Activated CD4-positive, alpha-beta T cell treated with anti-CD3 and anti-CD28 coated beads for 36 hours (primary cell): Measurements from ENCODE around the gene ITGA5. TPM values are rescaled to one million over a fixed set of nuclear protein-coding genes. Genes with fewer than 3 reads are reported as not detected.

ENCODE experiments used
- ATAC-seq: fragments of 200-7000 bp; cut with Tn5 transposase; one replicate; pipeline ENCODE4 v1.10.0; 2021; ENCODE audit warnings: mild to moderate bottlenecking, moderate library complexity
- CTCF ChIA-PET: fragments of 350-600 bp; sonication (Branson Sonifier 250); formaldehyde crosslinking; loops from one replicate; lab custom pipeline; 2021; ENCODE audit warnings: antibody characterized with exemption; lab: Charles Lee
- POLR2A ChIA-PET: fragments of 350-600 bp; sonication (Branson Sonifier 250); formaldehyde crosslinking; loops from one replicate; lab custom pipeline; 2021; ENCODE audit warnings: antibody characterized with exemption, inconsistent platforms; lab: Charles Lee
- DNase-seq: peaks from one replicate; pipeline ENCODE4 v3.0.0-alpha.2; 2020
- H3K27ac Mint-ChIP-seq: one replicate; pipeline ENCODE4 v1.8.0; 2021; ENCODE audit warnings: mixed read lengths
- H3K27me3 Mint-ChIP-seq: one replicate; pipeline ENCODE4 v1.8.0; 2021; ENCODE audit warnings: mixed read lengths
- H3K36me3 Mint-ChIP-seq: one replicate; pipeline ENCODE4 v1.8.0; 2021; ENCODE audit warnings: low read depth, mixed read lengths
- H3K4me1 Mint-ChIP-seq: one replicate; pipeline ENCODE4 v1.8.0; 2021; ENCODE audit warnings: mixed read lengths
- H3K4me3 Mint-ChIP-seq: one replicate; pipeline ENCODE4 v1.8.0; 2021; ENCODE audit warnings: mild to moderate bottlenecking, moderate library complexity, mixed read lengths
- H3K9me3 Mint-ChIP-seq: one replicate; pipeline ENCODE4 v1.8.0; 2021; ENCODE audit warnings: low read depth, mixed read lengths
- intact Hi-C, 2 experiments: fragments of 100-400 bp; cut with DNase I in 1 of 2; cut with micrococcal nuclease in 1 of 2; formaldehyde crosslinking; loops; one replicate each; pipeline versions ENCODE4 v1.14.2 to v1.15.1; 2022 to 2024; cut with DNase I, micrococcal nuclease
- total RNA-seq, 2 experiments: library from RNA; stranded (reverse); gene quantifications; one replicate each; pipeline ENCODE4 v1.2.3, GENCODE V29; 2021

Gene ITGA5
- total RNA-seq, 2 experiments from 2014 or later, result 38.6 to 58.0 TPM

GRCh38 chr12:54389607-54390175 lies 29.4 kb downstream of the ITGA5 start:
- ChIA-PET POLR2A (no interaction called here), CTCF (interaction anchor here (1.0 kb wide), 1 partner anchor 11 kb away, joined by 3 read pairs; no protein-coding TSS in a partner anchor)
- Mint-ChIP-seq H3K27me3 (no peaks in the 10 kb centered on the region), H3K4me3 (no peak overlapping the region), H3K36me3 (peaks cover 9% of the 10 kb centered on the region), H3K9me3 (no peaks in the 10 kb centered on the region), H3K4me1 (peaks cover 20% of the 10 kb centered on the region), H3K27ac (no peak overlapping the region)
- ATAC-seq, result no peak
- DNase-seq, result no peak
- intact Hi-C loops, result no loop called here

GRCh38 chr12:54389134-54389508 lies 29.9 kb downstream of the ITGA5 start:
- Mint-ChIP-seq H3K4me3 (no peak overlapping the region), H3K9me3 (no peaks in the 10 kb centered on the region), H3K27ac (no peak overlapping the region), H3K36me3 (peaks cover 5% of the 10 kb centered on the region), H3K27me3 (no peaks in the 10 kb centered on the region), H3K4me1 (peaks cover 14% of the 10 kb centered on the region)
- ChIA-PET CTCF (no interaction called here), POLR2A (no interaction called here)
- intact Hi-C loops, result no loop called here
- no peak for DNase-seq
- no peak for ATAC-seq

GRCh38 chr12:54388237-54389133 lies 30.6 kb downstream of the ITGA5 start:
- Mint-ChIP-seq H3K27ac (no peak overlapping the region), H3K4me1 (peaks cover 8% of the 10 kb centered on the region), H3K4me3 (no peak overlapping the region), H3K36me3 (no peaks in the 10 kb centered on the region), H3K27me3 (no peaks in the 10 kb centered on the region), H3K9me3 (no peaks in the 10 kb centered on the region)
- intact Hi-C loops, result no loop called here
- DNase-seq (peak; percentile 31), ATAC-seq (no peak)
- CTCF ChIA-PET, result interaction anchor here (0.9 to 1.8 kb wide), 6 partner anchors 10 to 64 kb away, joined by 3 to 14 read pairs (median 4); partner anchors contain the start of gene COPZ1
- POLR2A ChIA-PET, result interaction anchor here (0.6 kb wide), 1 partner anchor 55 kb away, joined by 3 read pairs; no protein-coding TSS in a partner anchor

DNA sequence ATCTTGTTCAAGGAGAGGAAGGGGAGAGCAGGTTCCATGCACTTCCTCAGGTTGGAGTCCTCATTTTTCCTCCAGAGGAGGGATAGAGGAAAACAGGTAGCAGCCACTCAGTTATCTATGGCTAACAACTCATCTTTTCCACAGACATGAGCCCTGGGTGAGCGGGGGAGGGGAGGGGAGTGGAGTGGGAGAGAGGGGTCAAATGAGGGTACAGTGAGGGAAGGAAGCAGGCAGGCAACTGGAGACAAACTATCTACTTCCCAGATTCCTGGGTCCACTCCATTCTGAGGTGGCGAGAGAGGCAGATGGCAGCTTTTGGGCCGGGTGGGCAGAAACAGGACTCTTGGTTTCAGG lies 32.0 kb downstream of the ITGA5 start:
- intact Hi-C loops, result no loop called here
- Mint-ChIP-seq H3K27me3 (no peaks in the 10 kb centered on the region), H3K36me3 (no peaks in the 10 kb centered on the region), H3K4me1 (peaks cover 13% of the 10 kb centered on the region), H3K9me3 (no peaks in the 10 kb centered on the region), H3K27ac (no peak overlapping the region), H3K4me3 (no peak overlapping the region)
- ChIA-PET POLR2A (no interaction called here), CTCF (interaction anchor here (0.7 to 1.8 kb wide), 10 partner anchors 13 to 415 kb away, joined by 3 to 12 read pairs (median 4); no protein-coding TSS in a partner anchor)
- DNase-seq (no peak), ATAC-seq (no peak)

GRCh38 chr12:54386403-54387113 lies 32.5 kb downstream of the ITGA5 start:
- peaks cover 9% of the 10 kb centered on the region for H3K4me1 Mint-ChIP-seq
- POLR2A ChIA-PET, result no interaction called here
- DNase-seq (no peak), ATAC-seq (no peak)
- no peak overlapping the region for H3K27ac Mint-ChIP-seq
- intact Hi-C loops, result no loop called here
- no peaks in the 10 kb centered on the region for H3K9me3 Mint-ChIP-seq
- CTCF ChIA-PET, result interaction anchor here (0.6 to 1.8 kb wide), 11 partner anchors 13 to 174 kb away, joined by 3 to 12 read pairs (median 3); partner anchors contain the start of gene COPZ1
- no peaks in the 10 kb centered on the region for H3K27me3 Mint-ChIP-seq
- H3K36me3 Mint-ChIP-seq, result no peaks in the 10 kb centered on the region
- H3K4me3 Mint-ChIP-seq, result no peak overlapping the region

- intact Hi-C loops, result no loop called here
- DNase-seq, result no peak
- ATAC-seq, result no peak
- Mint-ChIP-seq H3K9me3 (no peaks in the 10 kb centered on the region), H3K4me3 (no peak overlapping the region), H3K27me3 (no peaks in the 10 kb centered on the region), H3K27ac (no peak overlapping the region), H3K36me3 (no peaks in the 10 kb centered on the region), H3K4me1 (peaks cover 9% of the 10 kb centered on the region)
- CTCF ChIA-PET, result interaction anchor here (0.7 to 1.6 kb wide), 6 partner anchors 8 to 89 kb away, joined by 3 to 7 read pairs (median 3); partner anchors contain the start of gene COPZ1
- POLR2A ChIA-PET, result interaction anchor here (1.0 kb wide), 1 partner anchor 97 kb away, joined by 5 read pairs; no protein-coding TSS in a partner anchor
Observed at GRCh38 chr12:54385251-54385914, 33.7 kb downstream of the ITGA5 start.

DNA sequence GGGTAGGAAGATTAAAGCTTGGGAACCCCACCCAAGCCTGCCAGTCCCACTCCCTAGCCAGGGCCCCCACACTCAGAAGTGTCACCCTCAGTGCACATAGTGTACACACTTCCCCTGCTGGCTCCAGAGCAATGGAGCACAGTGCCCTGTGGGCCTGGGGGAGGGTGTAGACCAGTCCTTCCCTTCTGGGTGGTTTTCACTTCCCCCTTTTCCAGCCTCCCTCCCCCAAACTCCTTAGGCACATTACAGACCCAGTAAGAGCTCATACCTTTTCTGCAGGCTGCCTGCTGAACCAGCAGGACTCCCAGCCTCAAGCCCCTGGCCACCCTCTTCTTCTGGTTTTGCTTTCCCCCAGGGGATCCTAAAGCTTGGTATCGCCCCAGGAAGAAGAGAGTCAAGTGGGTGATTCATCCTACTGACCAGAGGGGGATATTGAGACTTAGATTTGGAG lies 34.5 kb downstream of the ITGA5 start, which contains the start of gene ZNF385A:
ZNF385A (minus strand) TSS at position 143 of the 451 bp plus-strand sequence. CDS start 219 bp downstream, outside the sequence.
- H3K27ac Mint-ChIP-seq, result no peak within 1 kb of the TSS
- no peaks in the 10 kb centered on the region for H3K36me3 Mint-ChIP-seq
- intact Hi-C loops, result no loop called here
- no peak for ATAC-seq
- H3K27me3 Mint-ChIP-seq, result no peaks in the 10 kb centered on the region
- no peak within 1 kb of the TSS for H3K4me3 Mint-ChIP-seq
- ChIA-PET CTCF (interaction anchor here (0.6 to 1.0 kb wide), 6 partner anchors 9 to 117 kb away, joined by 3 to 4 read pairs (median 3); no protein-coding TSS in a partner anchor), POLR2A (interaction anchor here (1.0 kb wide), 1 partner anchor 96 kb away, joined by 5 read pairs; no protein-coding TSS in a partner anchor)
- H3K9me3 Mint-ChIP-seq, result no peaks in the 10 kb centered on the region
- H3K4me1 Mint-ChIP-seq, result peaks cover 9% of the 10 kb centered on the region
- no peak for DNase-seq

- H3K4me1 Mint-ChIP-seq, result peaks cover 13% of the 10 kb centered on the region
- no peaks in the 10 kb centered on the region for H3K36me3 Mint-ChIP-seq
- ATAC-seq, result peak; percentile 88
- no peak overlapping the region for H3K27ac Mint-ChIP-seq
- peak; percentile 64 for DNase-seq
- intact Hi-C loops, result no loop called here
- no peaks in the 10 kb centered on the region for H3K9me3 Mint-ChIP-seq
- CTCF ChIA-PET, result interaction anchor here (0.5 to 5.0 kb wide), 19 partner anchors 9 to 1541 kb away, joined by 3 to 33 read pairs (median 4); no protein-coding TSS in a partner anchor
- POLR2A ChIA-PET, result interaction anchor here (1.0 kb wide), 1 partner anchor 103 kb away, joined by 3 read pairs; the partner anchor contains the start of gene HNRNPA1
- no peak overlapping the region for H3K4me3 Mint-ChIP-seq
- no peaks in the 10 kb centered on the region for H3K27me3 Mint-ChIP-seq
Observed at GRCh38 chr12:54383041-54383609, 35.9 kb downstream of the ITGA5 start.

- intact Hi-C loops, result no loop called here
- ChIA-PET CTCF (interaction anchor here (1.0 to 5.0 kb wide), 22 partner anchors 10 to 173 kb away, joined by 3 to 33 read pairs (median 8); partner anchors contain the start of gene NCKAP1L), POLR2A (interaction anchor here (0.6 kb wide), 1 partner anchor 22 kb away, joined by 5 read pairs; no protein-coding TSS in a partner anchor)
- no peak overlapping the region for H3K4me3 Mint-ChIP-seq
- H3K9me3 Mint-ChIP-seq, result no peaks in the 10 kb centered on the region
- H3K36me3 Mint-ChIP-seq, result no peaks in the 10 kb centered on the region
- H3K4me1 Mint-ChIP-seq, result peaks cover 10% of the 10 kb centered on the region
- no peaks in the 10 kb centered on the region for H3K27me3 Mint-ChIP-seq
- DNase-seq, result no peak
- H3K27ac Mint-ChIP-seq, result no peak overlapping the region
- no peak for ATAC-seq
Observed at GRCh38 chr12:54381136-54381535, 37.9 kb downstream of the ITGA5 start.
